ENCODE results near the gene TMED7. TPM values are rescaled to one million over a fixed set of nuclear protein-coding genes. Genes with fewer than 3 reads are reported as not detected.

Gene TMED7
- total RNA-seq, 4 donors from 2014 or later = 68.9 to 95.1 (median 75.6) TPM

DNA sequence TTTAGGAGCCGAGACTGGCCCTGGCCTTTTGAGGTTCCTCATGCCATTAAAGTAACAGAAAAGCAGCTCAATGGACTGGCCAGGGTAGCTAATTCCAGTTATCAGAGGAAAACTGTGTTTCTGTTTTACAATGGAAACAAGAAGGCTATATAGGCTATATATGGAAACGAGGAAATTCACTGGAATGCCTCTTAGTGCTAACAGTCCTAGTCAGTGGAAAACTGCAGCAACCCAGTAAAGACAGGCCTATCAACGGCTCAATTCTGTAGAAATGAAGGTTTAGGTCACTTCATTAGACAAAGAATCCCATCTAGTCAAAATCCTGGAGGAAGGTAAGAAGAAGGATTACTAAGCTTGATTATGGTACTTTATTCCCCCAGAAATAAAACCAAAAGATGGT lies 20.4 kb downstream of the TMED7 start:
- intact Hi-C loops (cut with DNase I) = no loop called here
- 77 to 88% methylated on average over 3 of the region's 3 CpGs for WGBS, 2 donors

DNA sequence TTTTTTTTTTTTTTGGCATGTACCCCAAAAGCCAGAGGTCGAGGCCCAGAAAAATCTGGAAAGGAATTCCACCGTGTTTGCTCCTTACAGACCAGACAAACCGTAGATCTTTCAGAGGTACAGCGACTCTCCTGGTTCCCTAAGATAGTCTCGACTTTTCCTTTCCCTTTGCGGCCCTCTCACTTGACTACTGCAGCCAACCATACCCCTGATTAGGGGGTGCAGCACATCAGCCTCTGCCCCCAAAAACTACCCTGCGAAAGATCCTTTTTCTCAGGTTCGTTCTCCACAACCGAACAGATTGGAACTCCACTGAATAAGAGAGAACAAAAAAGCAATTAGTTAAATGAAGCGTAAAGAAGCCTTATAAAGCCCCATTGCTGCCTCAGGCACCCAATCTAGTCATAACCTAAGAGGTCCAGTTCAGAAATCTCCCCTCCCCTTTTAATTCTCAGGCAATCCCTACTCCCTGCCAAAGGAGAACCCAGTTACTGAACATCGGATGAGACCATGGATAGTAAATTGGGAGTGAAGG lies 23.2 kb downstream of the TMED7 start:
- TF ChIP-seq, protein P1, sequence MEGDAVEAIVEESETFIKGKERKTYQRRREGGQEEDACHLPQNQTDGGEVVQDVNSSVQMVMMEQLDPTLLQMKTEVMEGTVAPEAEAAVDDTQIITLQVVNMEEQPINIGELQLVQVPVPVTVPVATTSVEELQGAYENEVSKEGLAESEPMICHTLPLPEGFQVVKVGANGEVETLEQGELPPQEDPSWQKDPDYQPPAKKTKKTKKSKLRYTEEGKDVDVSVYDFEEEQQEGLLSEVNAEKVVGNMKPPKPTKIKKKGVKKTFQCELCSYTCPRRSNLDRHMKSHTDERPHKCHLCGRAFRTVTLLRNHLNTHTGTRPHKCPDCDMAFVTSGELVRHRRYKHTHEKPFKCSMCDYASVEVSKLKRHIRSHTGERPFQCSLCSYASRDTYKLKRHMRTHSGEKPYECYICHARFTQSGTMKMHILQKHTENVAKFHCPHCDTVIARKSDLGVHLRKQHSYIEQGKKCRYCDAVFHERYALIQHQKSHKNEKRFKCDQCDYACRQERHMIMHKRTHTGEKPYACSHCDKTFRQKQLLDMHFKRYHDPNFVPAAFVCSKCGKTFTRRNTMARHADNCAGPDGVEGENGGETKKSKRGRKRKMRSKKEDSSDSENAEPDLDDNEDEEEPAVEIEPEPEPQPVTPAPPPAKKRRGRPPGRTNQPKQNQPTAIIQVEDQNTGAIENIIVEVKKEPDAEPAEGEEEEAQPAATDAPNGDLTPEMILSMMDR (IDR thresholded peaks at IDR 0.05) = no peak
- no peak for TF ChIP-seq POLR2A (IDR thresholded peaks at IDR 0.05)
- WGBS, 2 donors = 30 to 42% methylated on average over 11 of the region's 11 CpGs
- H3K4me3 ChIP-seq = peak overlapping the region; percentile 64 to 92 (median 78)
- no peak for DNase-seq
- H3K9me3 ChIP-seq = no peaks in the 10 kb centered on the region
- H3K4me1 ChIP-seq = peaks cover 6 to 39% (median 12%) of the 10 kb centered on the region in 3 donors
- H3K36me3 ChIP-seq = no peaks in the 10 kb centered on the region
- intact Hi-C loops (cut with DNase I) = no loop called here
- H3K27ac ChIP-seq = peak overlapping the region; percentile 87 to 95 (median 90)
- no peaks in the 10 kb centered on the region for H3K27me3 ChIP-seq

More for the DNA sequence above, 20.4 kb downstream of the TMED7 start:
- Histone ChIP-seq H3K4me3 (no peak overlapping the region), H3K4me1 (peaks cover 6 to 24% (median 7%) of the 10 kb centered on the region in 3 donors), H3K27me3 (no peaks in the 10 kb centered on the region), H3K9me3 (no peaks in the 10 kb centered on the region), H3K27ac (no peak overlapping the region), H3K36me3 (peaks cover 0 to 2% (median 0%) of the 10 kb centered on the region in 3 donors)
- no peak for DNase-seq
- TF ChIP-seq POLR2A (IDR thresholded peaks at IDR 0.05) = no peak

DNA sequence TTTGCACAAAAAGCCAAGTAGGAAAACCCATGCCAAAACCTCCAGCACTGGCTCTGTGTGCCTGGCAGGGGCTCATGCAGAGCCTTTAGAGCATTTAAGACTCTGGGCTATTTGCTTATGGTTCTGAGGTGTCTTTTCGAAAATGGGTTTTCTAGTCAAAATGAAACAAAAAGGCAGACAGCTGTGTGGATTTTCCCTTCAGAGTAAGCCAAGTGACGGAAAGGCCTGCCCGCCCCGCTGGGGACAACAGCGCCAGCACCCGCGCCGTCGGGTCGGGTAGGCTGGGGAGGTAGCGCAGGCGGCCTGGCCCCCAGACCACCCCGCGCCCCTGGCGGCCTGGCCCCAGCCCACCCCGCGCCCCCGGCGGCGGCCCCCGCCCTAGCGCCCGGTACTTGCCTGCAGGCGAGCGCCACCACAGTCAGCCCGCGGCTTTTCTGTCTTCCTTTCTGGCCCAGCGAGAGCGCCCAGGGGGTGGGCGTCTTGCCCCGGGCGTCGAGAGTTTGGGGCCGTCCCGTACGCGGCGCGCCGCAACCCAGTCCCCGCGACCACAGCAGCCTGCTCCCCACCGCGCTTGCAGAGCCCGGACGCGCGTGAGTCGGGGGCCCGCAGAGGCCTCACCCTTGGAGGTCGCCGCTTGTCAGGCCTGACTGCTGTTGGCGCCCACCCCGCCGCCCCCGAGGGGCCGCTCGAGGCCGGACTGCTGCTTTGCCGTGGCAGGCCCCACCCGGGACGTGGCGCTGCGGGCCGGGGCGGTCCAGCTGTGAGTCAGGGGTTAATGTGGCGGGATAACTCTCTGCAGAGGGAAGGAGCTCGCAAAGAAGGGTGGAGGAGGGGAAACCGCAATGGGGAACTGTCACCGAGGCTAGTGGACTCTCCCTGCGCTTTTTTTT lies 23.9 kb downstream of the TMED7 start, which contains the start of gene TICAM2:
TSS of gene TICAM2 (minus strand) at position 779 of the 890 bp plus-strand sequence. CDS start 21,223 bp downstream, outside the sequence.
- no peaks in the 10 kb centered on the region for H3K27me3 ChIP-seq
- peak within 1 kb of the TSS; percentile 64 to 92 (median 78) for H3K4me3 ChIP-seq
- H3K36me3 ChIP-seq = no peaks in the 10 kb centered on the region
- peak; percentile 15 for DNase-seq
- peaks cover 6 to 39% (median 12%) of the 10 kb centered on the region in 3 donors for H3K4me1 ChIP-seq
- peak within 1 kb of the TSS; percentile 87 to 95 (median 90) for H3K27ac ChIP-seq
- intact Hi-C loops (cut with DNase I) = no loop called here
- 0 to 2% methylated on average over 5 to 12 of the region's 71 CpGs for WGBS, 2 donors
- no peaks in the 10 kb centered on the region for H3K9me3 ChIP-seq
- TF ChIP-seq, protein P1 (IDR thresholded peaks at IDR 0.05) = peak in 2 of 6 experiments; percentile 2 to 12
- peak in 1 of 4 donors; percentile 35 for TF ChIP-seq POLR2A (IDR thresholded peaks at IDR 0.05)

DNA sequence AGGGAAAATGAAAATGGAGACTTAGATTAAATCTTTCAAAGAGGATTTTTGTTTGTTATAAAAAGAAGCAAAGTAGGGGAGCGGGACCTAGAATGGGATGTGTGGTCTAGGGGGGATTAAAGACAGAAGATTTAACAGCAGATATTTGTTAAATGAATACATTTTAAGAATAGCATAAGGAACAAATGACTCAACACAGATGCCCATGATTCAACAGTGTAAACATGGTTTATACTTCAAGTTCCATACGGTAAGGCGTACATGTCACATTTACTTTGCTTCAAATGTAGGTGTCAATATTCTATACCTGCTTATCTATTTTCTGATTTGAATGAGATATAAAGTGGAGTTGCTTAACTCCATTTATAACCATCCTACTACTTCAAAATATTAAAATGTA lies 25.1 kb downstream of the TMED7 start:
- TF ChIP-seq, protein P1 (IDR thresholded peaks at IDR 0.05) = no peak
- 64 to 71% methylated on average over 3 of the region's 3 CpGs for WGBS, 2 donors
- intact Hi-C loops (cut with DNase I) = no loop called here
- H3K4me3 ChIP-seq = peak overlapping the region in 2 of 4 donors; percentile 64 to 92
- no peak for DNase-seq
- no peaks in the 10 kb centered on the region for H3K36me3 ChIP-seq
- no peaks in the 10 kb centered on the region for H3K9me3 ChIP-seq
- no peaks in the 10 kb centered on the region for H3K27me3 ChIP-seq
- H3K27ac ChIP-seq = peak overlapping the region in 1 of 4 donors; percentile 87
- peaks cover 6 to 39% (median 12%) of the 10 kb centered on the region in 3 donors for H3K4me1 ChIP-seq

DNA sequence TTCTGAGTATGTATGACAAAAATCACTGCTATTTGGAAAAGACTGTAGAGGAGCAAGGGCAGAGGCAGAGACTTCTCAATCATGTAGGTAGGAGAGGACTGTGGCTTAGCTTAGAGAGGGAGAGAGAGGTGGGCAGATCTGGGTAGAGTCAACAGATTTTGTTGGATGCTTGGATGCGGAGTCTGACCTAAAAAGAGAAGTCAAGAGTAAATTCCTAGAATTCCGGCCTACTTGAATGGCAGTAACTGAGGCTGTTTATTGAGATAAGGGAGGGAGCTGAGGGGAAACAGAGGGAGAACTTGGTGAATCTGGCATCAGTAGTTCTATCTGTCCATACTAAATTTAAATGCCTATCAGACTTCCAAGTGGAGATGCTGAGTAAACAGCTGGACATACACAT lies 25.9 kb downstream of the TMED7 start:
- TF ChIP-seq POLR2A (IDR thresholded peaks at IDR 0.05) = no peak
- TF ChIP-seq, protein P1 (IDR thresholded peaks at IDR 0.05) = no peak
- Histone ChIP-seq H3K27ac (no peak overlapping the region), H3K4me1 (peaks cover 6 to 39% (median 12%) of the 10 kb centered on the region in 3 donors), H3K9me3 (no peaks in the 10 kb centered on the region), H3K4me3 (no peak overlapping the region), H3K27me3 (no peaks in the 10 kb centered on the region), H3K36me3 (no peaks in the 10 kb centered on the region)
- WGBS, 2 donors = 69 to 73% methylated on average over 2 of the region's 2 CpGs
- intact Hi-C loops (cut with DNase I) = no loop called here
- DNase-seq = no peak
